GM23248 (cell line): ENCODE results near the gene TPP1. TPM values are rescaled to one million over a fixed set of nuclear protein-coding genes. Genes with fewer than 3 reads are reported as not detected.

Experiments used
- DNase-seq: peaks from one replicate; pipeline ENCODE4 v3.0.0-alpha.2; 2015
- H2AFZ ChIP-seq: fragments of 200-600 bp; sonication (generic); 2 replicates; pipeline ENCODE4 v1.6.1; 2016; ENCODE audit warnings: antibody characterized with exemption
- H3F3A ChIP-seq: fragments of 200-600 bp; sonication (generic); 2 replicates; pipeline ENCODE4 v1.6.1; 2016; ENCODE audit warnings: mild to moderate bottlenecking, antibody characterized with exemption, mixed run types; ENCODE audit not compliant: insufficient read depth
- H3K27ac ChIP-seq: fragments of 200-600 bp; sonication (generic); 2 replicates; pipeline ENCODE4 v1.5.1; 2016; ENCODE audit warnings: mild to moderate bottlenecking
- H3K27me3 ChIP-seq: fragments of 200-600 bp; sonication (generic); replicated peaks from 2 replicates; pipeline ENCODE4 v1.6.1; 2016; ENCODE audit warnings: mild to moderate bottlenecking; ENCODE audit not compliant: insufficient read depth
- H3K36me3 ChIP-seq: fragments of 200-600 bp; sonication (generic); 2 replicates; pipeline ENCODE4 v1.6.1; 2016; ENCODE audit warnings: low read depth, mild to moderate bottlenecking
- H3K4me1 ChIP-seq: fragments of 200-600 bp; sonication (generic); 2 replicates; pipeline ENCODE4 v1.6.1; 2016; ENCODE audit warnings: mild to moderate bottlenecking; ENCODE audit not compliant: insufficient read depth
- H3K4me2 ChIP-seq: fragments of 200-600 bp; sonication (generic); one replicate; pipeline ENCODE4 v1.6.1; 2016; ENCODE audit warnings: mild to moderate bottlenecking; ENCODE audit not compliant: unreplicated experiment
- H3K4me3 ChIP-seq: fragments of 200-600 bp; sonication (generic); 2 replicates; pipeline ENCODE4 v1.5.1; 2016; ENCODE audit warnings: mild to moderate bottlenecking
- H3K79me2 ChIP-seq: fragments of 200-600 bp; sonication (generic); 2 replicates; pipeline ENCODE4 v1.6.1; 2016; ENCODE audit warnings: mild to moderate bottlenecking; ENCODE audit not compliant: insufficient read depth
- H3K9ac ChIP-seq: fragments of 200-600 bp; sonication (generic); 2 replicates; pipeline ENCODE4 v1.6.1; 2016; ENCODE audit warnings: mild to moderate bottlenecking
- H3K9me2 ChIP-seq: fragments of 200-600 bp; sonication (generic); 2 replicates; pipeline ENCODE4 v1.6.1; 2016; ENCODE audit warnings: mixed run types, mild to moderate bottlenecking, moderate library complexity; ENCODE audit not compliant: insufficient read depth
- H3K9me3 ChIP-seq: fragments of 200-600 bp; sonication (generic); one replicate; pipeline ENCODE4 v1.6.1; 2017; ENCODE audit warnings: low read depth
- H4K20me1 ChIP-seq: fragments of 200-600 bp; sonication (generic); 2 replicates; pipeline ENCODE4 v1.6.0; 2016; ENCODE audit not compliant: insufficient read depth
- EZH2 ChIP-seq: fragments of 200-600 bp; sonication (generic); IDR thresholded peaks from 2 replicates; pipeline ENCODE4 v1.6.1; 2018; ENCODE audit warnings: antibody characterized with exemption, mild to moderate bottlenecking; ENCODE audit not compliant: insufficient read depth, poor library complexity, severe bottlenecking
- EZH2phosphoT487 ChIP-seq: fragments of 200-600 bp; sonication (generic); IDR thresholded peaks from 2 replicates; pipeline ENCODE4 v1.6.1; 2018; ENCODE audit warnings: antibody characterized with exemption, moderate library complexity, mild to moderate bottlenecking, low read depth; ENCODE audit not compliant: insufficient read depth
- WGBS, 2 experiments: methylation state at CpG; one replicate each; pipeline ENCODE4 v1.1.6; 2015 to 2017; ENCODE audit warnings: low lambda C conversion rate in 2 of 2, low coverage in 1 of 2; ENCODE audit errors: missing lambda C conversion rate in 2 of 2; 5-methylcytosine and 5-hydroxymethylcytosine counted together
- in situ Hi-C: fragments of 300-500 bp; cut with MboI; formaldehyde crosslinking; loops from 2 replicates; pipeline ENCODE4 v1.15.0; 2020
- polyA plus RNA-seq: library from polyadenylated mRNA; unstranded; fragments of >200 nt; fragmentation: Nextera tagmentation; extraction: Ambion mirVana; gene quantifications from 2 replicates; pipeline ENCODE4 v1.2.1, GENCODE V29; 2016
- total RNA-seq: library from RNA; depleted of rRNA; stranded (reverse); fragments of >200 nt; shearing (Covaris generic); gene quantifications from 2 replicates; pipeline ENCODE4 v1.2.3, GENCODE V29; 2014

The TPP1 gene
- total and polyA plus RNA-seq, 2 experiments from 2014 or later: 37.6 to 66.3 TPM

- in situ Hi-C loops: no loop called here
- Histone ChIP-seq H3K27ac (no peak overlapping the region), H3K27me3 (no peaks in the 10 kb centered on the region), H3K79me2 (peaks cover 77% of the 10 kb centered on the region), H3K4me3 (no peak overlapping the region), H2AFZ (no peak overlapping the region), H3K9ac (no peak overlapping the region), H3F3A (peaks cover 12% of the 10 kb centered on the region), H3K36me3 (peaks cover 36% of the 10 kb centered on the region; the same call in 1 of the 2 replicates), H3K9me3 (no peaks in the 10 kb centered on the region), H3K4me1 (peaks cover 9% of the 10 kb centered on the region), H3K4me2 (no peak overlapping the region), H3K9me2 (no peaks in the 10 kb centered on the region), H4K20me1 (no peaks in the 10 kb centered on the region)
- no peak for DNase-seq
- TF ChIP-seq EZH2phosphoT487: no peak
- no peak for TF ChIP-seq EZH2
- 79 to 87% methylated on average over 2 of the region's 2 CpGs for WGBS, 2 experiments
Measured at GRCh38 chr11:6599881-6600390, 19.3 kb downstream of the TPP1 start.

GRCh38 chr11:6599449-6599848 lies 19.8 kb downstream of the TPP1 start:
- Histone ChIP-seq H3F3A (peaks cover 7% of the 10 kb centered on the region), H3K4me3 (no peak overlapping the region), H3K9me2 (no peaks in the 10 kb centered on the region), H3K27me3 (no peaks in the 10 kb centered on the region), H3K9ac (no peak overlapping the region), H3K36me3 (peaks cover 36% of the 10 kb centered on the region; the same call in 1 of the 2 replicates), H4K20me1 (no peaks in the 10 kb centered on the region), H3K9me3 (no peaks in the 10 kb centered on the region), H3K4me2 (no peak overlapping the region), H3K4me1 (peaks cover 8% of the 10 kb centered on the region), H3K27ac (no peak overlapping the region), H3K79me2 (peaks cover 72% of the 10 kb centered on the region), H2AFZ (no peak overlapping the region)
- 59 to 70% methylated on average over 1 of the region's 1 CpG for WGBS, 2 experiments
- no peak for DNase-seq
- in situ Hi-C loops: no loop called here
- no peak for TF ChIP-seq EZH2phosphoT487
- no peak for TF ChIP-seq EZH2

- Histone ChIP-seq H3K4me1 (peaks cover 8% of the 10 kb centered on the region), H3F3A (no peaks in the 10 kb centered on the region), H2AFZ (no peak overlapping the region), H3K4me2 (no peak overlapping the region), H3K9me2 (no peaks in the 10 kb centered on the region), H4K20me1 (no peaks in the 10 kb centered on the region), H3K9me3 (no peaks in the 10 kb centered on the region), H3K27ac (no peak overlapping the region), H3K4me3 (no peak overlapping the region), H3K36me3 (peaks cover 36% of the 10 kb centered on the region; the same call in 1 of the 2 replicates), H3K27me3 (no peaks in the 10 kb centered on the region), H3K9ac (no peak overlapping the region), H3K79me2 (peaks cover 64% of the 10 kb centered on the region)
- 81 to 86% methylated on average over 3 of the region's 3 CpGs for WGBS, 2 experiments
- DNase-seq: no peak
- TF ChIP-seq EZH2: no peak
- no peak for TF ChIP-seq EZH2phosphoT487
- in situ Hi-C loops: no loop called here
Measured at GRCh38 chr11:6598555-6598954, 20.7 kb downstream of the TPP1 start.

- Histone ChIP-seq H3K36me3 (peaks cover 36% of the 10 kb centered on the region; the same call in 1 of the 2 replicates), H3K4me3 (no peak overlapping the region), H3F3A (no peaks in the 10 kb centered on the region), H3K4me2 (no peak overlapping the region), H3K9me2 (no peaks in the 10 kb centered on the region), H3K9ac (no peak overlapping the region), H3K9me3 (no peaks in the 10 kb centered on the region), H3K79me2 (peaks cover 43% of the 10 kb centered on the region), H3K4me1 (no peaks in the 10 kb centered on the region), H2AFZ (no peak overlapping the region), H4K20me1 (no peaks in the 10 kb centered on the region), H3K27me3 (no peaks in the 10 kb centered on the region), H3K27ac (no peak overlapping the region)
- WGBS, 2 experiments: 54 to 63% methylated on average over 5 of the region's 5 CpGs
- TF ChIP-seq EZH2phosphoT487 (no peak), EZH2 (no peak)
- DNase-seq: no peak
- in situ Hi-C loops: no loop called here
Measured at GRCh38 chr11:6596239-6596877, 22.9 kb downstream of the TPP1 start.
